ENCODE data around the gene COBL. TPM values are rescaled to one million over a fixed set of nuclear protein-coding genes. Genes with fewer than 3 reads are reported as not detected.

The COBL gene
- total and polyA plus RNA-seq, 2 of the 4 experiments (the other 2 are of a cell fraction), result under 0.01 TPM; not detected in 1

- Histone ChIP-seq H3K4me1 (ENCODE audit: control insufficient read depth, insufficient read depth, low read length) (no peaks in the 10 kb centered on the region), H3K27ac (ENCODE audit: insufficient read depth, low read length) (no peak overlapping the region), H3K27me3 (ENCODE audit: control insufficient read depth, insufficient read depth, low read length) (no peaks in the 10 kb centered on the region), H3K23ac (ENCODE audit: low read depth, low read length) (no peak overlapping the region), H4K8ac (ENCODE audit: low read depth in 2 of 2, low read length in 2 of 2) (no peak overlapping the region), H3K9me1 (ENCODE audit: insufficient read depth, low read length) (no peaks in the 10 kb centered on the region), H2AK9ac (replicated peaks; ENCODE audit: low read depth, low read length, poor library complexity) (no peak overlapping the region), H3K4me2 (ENCODE audit: low read depth, low read length) (no peak overlapping the region), H2AK5ac (ENCODE audit: low read depth, low read length) (no peak overlapping the region), H3K36me3 (ENCODE audit: control insufficient read depth, insufficient read depth, low read length) (no peaks in the 10 kb centered on the region), H4K5ac (ENCODE audit: low read depth, low read length) (no peak overlapping the region), H4K91ac (ENCODE audit: insufficient read depth, low read depth, low read length) (no peak overlapping the region), H2BK15ac (ENCODE audit: low read depth, low read length) (no peak overlapping the region), H3K4me3 (ENCODE audit: insufficient read depth, low read depth, low read length) (no peak overlapping the region), H3K79me1 (ENCODE audit: low read depth in 1 of 2, low read length in 2 of 2) (no peaks in the 10 kb centered on the region), H2BK5ac (ENCODE audit: low read depth, low read length, poor library complexity, severe bottlenecking) (no peak overlapping the region), H4K20me1 (ENCODE audit: insufficient read depth, low read length) (no peaks in the 10 kb centered on the region), H3K14ac (replicated peaks; ENCODE audit: low read depth, low read length) (no peak overlapping the region), H2AFZ (replicated peaks; ENCODE audit: low read length, poor library complexity) (no peak overlapping the region), H3K9me3 (ENCODE audit: control insufficient read depth, insufficient read depth, low read length) (no peaks in the 10 kb centered on the region), H3K9ac (ENCODE audit: low read depth, low read length) (no peak overlapping the region), H2BK20ac (ENCODE audit: low read depth, low read length) (no peak overlapping the region), H3K56ac (ENCODE audit: extremely low read depth, insufficient read depth, low read length) (no peak overlapping the region), H2BK120ac (ENCODE audit: low read depth, low read length) (no peak overlapping the region), H3K4ac (ENCODE audit: low read depth, low read length) (no peak overlapping the region), H3K18ac (ENCODE audit: low read depth, low read length) (no peak overlapping the region)
- no peak for DNase-seq
- no CpG with 5 or more reads among the region's 2 CpGs for WGBS, 2 experiments (ENCODE audit: extremely low coverage in 2 of 2, insufficient read length in 1 of 2)
- BruUV-seq (replicated peaks), result no TSS peak
- intact Hi-C loops (cut with micrococcal nuclease) (no loop called here), in situ Hi-C loops (cut with MboI; ENCODE audit: low sequenced_read_pairs) (no loop called here), dilution Hi-C loops (cut with HindIII; ENCODE audit: low sequenced_read_pairs, unreplicated experiment) (no loop called here)
- TF ChIP-seq SMC3 (IDR thresholded peaks at IDR 0.05; ENCODE audit: low read depth, low read length) (no peak), MXI1 (IDR thresholded peaks at IDR 0.05; ENCODE audit: borderline replicate concordance, low read depth, low read length) (no peak), USF2 (IDR thresholded peaks at IDR 0.05; ENCODE audit: low read depth, low read length) (no peak), CTCF (conservative IDR thresholded peaks at IDR 0.05; ENCODE audit: low read depth, low read length) (no peak), RCOR1 (IDR thresholded peaks at IDR 0.05; ENCODE audit: insufficient replicate concordance, low read length) (no peak), ELK1 (IDR thresholded peaks at IDR 0.05; ENCODE audit: borderline replicate concordance, low read depth, low read length) (no peak), MAFK (IDR thresholded peaks at IDR 0.05; ENCODE audit: low read depth, low read length) (no peak), POLR2A (IDR thresholded peaks at IDR 0.05; ENCODE audit: low read depth, low read length) (no peak), CHD1 (IDR thresholded peaks at IDR 0.05; ENCODE audit: low read depth, low read length) (no peak), RFX5 (IDR thresholded peaks at IDR 0.05; ENCODE audit: low read depth, low read length) (no peak), RAD21 (IDR thresholded peaks at IDR 0.05; ENCODE audit: low read length) (no peak), NFE2L2 (IDR thresholded peaks at IDR 0.05; ENCODE audit: low read depth, low read length) (no peak), BHLHE40 (IDR thresholded peaks at IDR 0.05; ENCODE audit: low read depth, low read length) (no peak), MAZ (IDR thresholded peaks at IDR 0.05; ENCODE audit: borderline replicate concordance, low read depth, low read length) (no peak), CEBPB (IDR thresholded peaks at IDR 0.05; ENCODE audit: low read depth, low read length) (no peak), FOS (IDR thresholded peaks at IDR 0.05; ENCODE audit: low read depth, low read length) (no peak)
- CTCF ChIA-PET, result no interaction called here
- POLR2A ChIA-PET (ENCODE audit: unreplicated experiment), result no interaction called here
- ATAC-seq (ENCODE audit: low read depth), result no peak
Measured at GRCh38 chr7:51230324-51230625, 86.3 kb downstream of the COBL start.

All from IMR-90 (cell line).